Naive thymus-derived CD4-positive, alpha-beta T cell (primary cell): ENCODE measurements around the gene MMADHC. TPM values are rescaled to one million over a fixed set of nuclear protein-coding genes. Genes with fewer than 3 reads are reported as not detected.

ENCODE experiments used
- ATAC-seq: fragments of 150-1000 bp; cut with Tn5 transposase; 2 replicates; pipeline ENCODE4 v1.10.0; 2021; ENCODE audit warnings: mild to moderate bottlenecking, moderate library complexity
- CTCF ChIA-PET: fragments of 350-600 bp; sonication (Branson Sonifier 250); formaldehyde crosslinking; loops from one replicate; lab custom pipeline; 2021; ENCODE audit warnings: antibody characterized with exemption; lab: Charles Lee
- POLR2A ChIA-PET: fragments of 350-600 bp; sonication (Branson Sonifier 250); formaldehyde crosslinking; loops from one replicate; lab custom pipeline; 2021; ENCODE audit warnings: antibody characterized with exemption, inconsistent platforms; lab: Charles Lee
- DNase-seq, 9 donors: peaks; one replicate each; pipeline versions ENCODE4 v3.0.0 to v3.0.0-alpha.2; 2020 to 2022; ENCODE audit warnings: mixed read lengths in 1 of 9
- H3K27ac ChIP-seq: one replicate; pipeline ENCODE4 v1.7.0; 2013; ENCODE audit warnings: mild to moderate bottlenecking, low read depth, low read length, moderate library complexity
- H3K27me3 ChIP-seq, 2 donors: one replicate each; pipeline ENCODE4 v1.7.0; 2013; ENCODE audit warnings: low read length in 2 of 2, mild to moderate bottlenecking in 2 of 2, moderate library complexity in 2 of 2; ENCODE audit not compliant: control insufficient read depth in 2 of 2, insufficient read depth in 2 of 2
- H3K36me3 ChIP-seq, 3 experiments: 1 replicate in 2 of 3; 2 replicates in 1 of 3; pipeline ENCODE4 v1.7.0; 2013; ENCODE audit warnings: low read length in 3 of 3, mild to moderate bottlenecking in 3 of 3, moderate library complexity in 1 of 3; ENCODE audit not compliant: insufficient read depth in 3 of 3, control insufficient read depth in 2 of 3
- H3K4me1 ChIP-seq, 2 donors: one replicate each; pipeline ENCODE4 v1.7.0; 2013; ENCODE audit warnings: low read length in 2 of 2, mild to moderate bottlenecking in 2 of 2, moderate library complexity in 1 of 2; ENCODE audit not compliant: control insufficient read depth in 2 of 2, insufficient read depth in 2 of 2
- H3K4me3 ChIP-seq: 2 replicates; pipeline ENCODE4 v1.7.0; 2013; ENCODE audit warnings: mild to moderate bottlenecking, low read length
- H3K9me3 ChIP-seq, 3 experiments: 1 replicate in 2 of 3; 2 replicates in 1 of 3; pipeline ENCODE4 v1.7.0; 2013; ENCODE audit warnings: low read length in 3 of 3; ENCODE audit not compliant: control insufficient read depth in 2 of 3
- H3K27ac Mint-ChIP-seq, 9 donors: one replicate each; pipeline ENCODE4 v1.8.0; 2020 to 2022; ENCODE audit warnings: mixed read lengths in 9 of 9, mild to moderate bottlenecking in 8 of 9, moderate library complexity in 5 of 9, inconsistent platforms in 2 of 9
- H3K27me3 Mint-ChIP-seq, 5 donors: one replicate each; pipeline ENCODE4 v1.8.0; 2021 to 2022; ENCODE audit warnings: mixed read lengths in 5 of 5, mild to moderate bottlenecking in 1 of 5
- H3K36me3 Mint-ChIP-seq, 5 donors: one replicate each; pipeline ENCODE4 v1.8.0; 2020 to 2022; ENCODE audit warnings: mixed read lengths in 5 of 5, mild to moderate bottlenecking in 3 of 5, inconsistent platforms in 1 of 5
- H3K4me1 Mint-ChIP-seq, 7 donors: one replicate each; pipeline ENCODE4 v1.8.0; 2020 to 2022; ENCODE audit warnings: mixed read lengths in 7 of 7, mild to moderate bottlenecking in 3 of 7, inconsistent platforms in 1 of 7
- H3K4me3 Mint-ChIP-seq, 10 donors: one replicate each; pipeline ENCODE4 v1.8.0; 2020 to 2022; ENCODE audit warnings: mild to moderate bottlenecking in 10 of 10, mixed read lengths in 10 of 10, moderate library complexity in 6 of 10, inconsistent platforms in 2 of 10
- H3K9me3 Mint-ChIP-seq, 11 donors: one replicate each; pipeline ENCODE4 v1.8.0; 2020 to 2022; ENCODE audit warnings: mixed read lengths in 11 of 11, mild to moderate bottlenecking in 4 of 11, inconsistent platforms in 1 of 11, moderate library complexity in 1 of 11
- intact Hi-C, 2 donors: fragments of 100-400 bp; cut with micrococcal nuclease; formaldehyde crosslinking; loops; one replicate each; pipeline ENCODE4 v1.15.1; 2023
- polyA plus RNA-seq, 2 donors: library from polyadenylated mRNA; unstranded; fragments of 300-500 nt; fragmentation: Illumina TruSeq; gene quantifications; one replicate each; pipeline ENCODE4 v1.2.3, GENCODE V29; 2021
- total RNA-seq, 6 experiments: library from RNA in 5 of 6; stranded (reverse) in 5 of 6; gene quantifications; 1 replicate in 5 of 6; 2 replicates in 1 of 6; pipeline ENCODE4 v1.2.3 and lab custom pipeline; 2021 to 2026

Gene MMADHC
- total and polyA plus RNA-seq, 7 experiments from 2014 or later = 53.3 to 157 (median 68.5) TPM

- Histone ChIP-seq H3K27ac (no peak overlapping the region), H3K36me3 (no peaks in the 10 kb centered on the region), H3K4me1 (no peaks in the 10 kb centered on the region), H3K9me3 (no peaks in the 10 kb centered on the region), H3K27me3 (no peaks in the 10 kb centered on the region), H3K4me3 (no peak overlapping the region)
- Mint-ChIP-seq H3K27ac (no peak overlapping the region), H3K36me3 (no peaks in the 10 kb centered on the region), H3K27me3 (peaks cover 0 to 3% (median 0%) of the 10 kb centered on the region in 5 donors), H3K4me1 (peaks cover 0 to 15% (median 11%) of the 10 kb centered on the region in 7 donors), H3K9me3 (peaks cover 0 to 3% (median 0%) of the 10 kb centered on the region in 11 donors), H3K4me3 (no peak overlapping the region)
- DNase-seq = no peak
- no peak for ATAC-seq
- POLR2A ChIA-PET = no interaction called here
- intact Hi-C loops = no loop called here
- CTCF ChIA-PET = no interaction called here
These were observed 49.3 kb downstream of the MMADHC start for GRCh38 chr2:149538138-149538833.

- H3K4me1 ChIP-seq = no peaks in the 10 kb centered on the region
- DNase-seq (peak in 2 of 9 donors; percentile 3 to 4), ATAC-seq (no peak)
- Mint-ChIP-seq H3K9me3 (peaks cover 0 to 3% (median 0%) of the 10 kb centered on the region in 11 donors), H3K27me3 (peaks cover 0 to 3% (median 0%) of the 10 kb centered on the region in 5 donors), H3K4me3 (peak overlapping the region in 2 of 10 donors; percentile 9 to 22), H3K27ac (peak overlapping the region in 2 of 9 donors; percentile 14 to 71), H3K4me1 (peaks cover 0 to 15% (median 11%) of the 10 kb centered on the region in 7 donors), H3K36me3 (no peaks in the 10 kb centered on the region)
- CTCF ChIA-PET = interaction anchor here (0.6 kb wide), 1 partner anchor 834 kb away, joined by 4 read pairs; no protein-coding TSS in a partner anchor
- H3K27ac ChIP-seq = no peak overlapping the region
- no peaks in the 10 kb centered on the region for H3K36me3 ChIP-seq
- intact Hi-C loops = no loop called here
- POLR2A ChIA-PET = no interaction called here
- H3K9me3 ChIP-seq = no peaks in the 10 kb centered on the region
- no peaks in the 10 kb centered on the region for H3K27me3 ChIP-seq
- no peak overlapping the region for H3K4me3 ChIP-seq
These were observed 50.4 kb downstream of the MMADHC start for GRCh38 chr2:149537092-149537726.

- POLR2A ChIA-PET = no interaction called here
- H3K4me3 ChIP-seq = no peak overlapping the region
- no peak for ATAC-seq
These were observed 50.9 kb downstream of the MMADHC start for GRCh38 chr2:149536649-149537048.

GRCh38 chr2:149534674-149535073 is 52.9 kb downstream of the MMADHC start:
- Mint-ChIP-seq H3K27me3 (peaks cover 0 to 7% (median 3%) of the 10 kb centered on the region in 5 donors), H3K4me3 (no peak overlapping the region), H3K27ac (no peak overlapping the region), H3K36me3 (no peaks in the 10 kb centered on the region), H3K9me3 (peaks cover 0 to 3% (median 0%) of the 10 kb centered on the region in 11 donors), H3K4me1 (peaks cover 0 to 15% (median 11%) of the 10 kb centered on the region in 7 donors)
- no peaks in the 10 kb centered on the region for H3K27me3 ChIP-seq
- no peaks in the 10 kb centered on the region for H3K36me3 ChIP-seq
- POLR2A ChIA-PET = no interaction called here
- intact Hi-C loops = no loop called here
- H3K9me3 ChIP-seq = no peaks in the 10 kb centered on the region
- CTCF ChIA-PET = no interaction called here
- DNase-seq = no peak
- ATAC-seq = no peak
- H3K27ac ChIP-seq = no peak overlapping the region
- no peak overlapping the region for H3K4me3 ChIP-seq
- H3K4me1 ChIP-seq = no peaks in the 10 kb centered on the region

More at GRCh38 chr2:149536649-149537048, 50.9 kb downstream of the MMADHC start:
- H3K9me3 ChIP-seq = no peaks in the 10 kb centered on the region
- no peak for DNase-seq
- peaks cover 0 to 3% (median 0%) of the 10 kb centered on the region in 11 donors for H3K9me3 Mint-ChIP-seq
- H3K36me3 ChIP-seq = no peaks in the 10 kb centered on the region
- no peaks in the 10 kb centered on the region for H3K36me3 Mint-ChIP-seq
- H3K4me3 Mint-ChIP-seq = peak overlapping the region in 2 of 10 donors; percentile 22 to 31
- H3K27ac Mint-ChIP-seq = peak overlapping the region in 4 of 9 donors; percentile 14 to 71 (median 37)
- no peaks in the 10 kb centered on the region for H3K27me3 ChIP-seq
- H3K27ac ChIP-seq = no peak overlapping the region
- peaks cover 0 to 15% (median 11%) of the 10 kb centered on the region in 7 donors for H3K4me1 Mint-ChIP-seq
- H3K4me1 ChIP-seq = no peaks in the 10 kb centered on the region
- intact Hi-C loops = no loop called here
- peaks cover 0 to 3% (median 0%) of the 10 kb centered on the region in 5 donors for H3K27me3 Mint-ChIP-seq
- CTCF ChIA-PET = no interaction called here

- ChIA-PET CTCF (no interaction called here), POLR2A (no interaction called here)
These were observed 58.6 kb downstream of the MMADHC start for GRCh38 chr2:149528983-149529382.

GRCh38 chr2:149527998-149528755 is 59.4 kb downstream of the MMADHC start:
- DNase-seq = no peak
- Mint-ChIP-seq H3K27me3 (peaks cover 5 to 32% (median 28%) of the 10 kb centered on the region in 5 donors), H3K9me3 (peaks cover 0 to 20% (median 2%) of the 10 kb centered on the region in 11 donors), H3K4me1 (no peaks in the 10 kb centered on the region), H3K36me3 (peaks cover 0 to 10% (median 0%) of the 10 kb centered on the region in 5 donors), H3K27ac (no peak overlapping the region), H3K4me3 (no peak overlapping the region)
- ATAC-seq = no peak
- H3K27me3 ChIP-seq = no peaks in the 10 kb centered on the region
- no peaks in the 10 kb centered on the region for H3K9me3 ChIP-seq
- ChIA-PET POLR2A (no interaction called here), CTCF (no interaction called here)
- H3K4me1 ChIP-seq = no peaks in the 10 kb centered on the region
- intact Hi-C loops = no loop called here
- H3K36me3 ChIP-seq = no peaks in the 10 kb centered on the region
- H3K4me3 ChIP-seq = no peak overlapping the region
- H3K27ac ChIP-seq = no peak overlapping the region

More at GRCh38 chr2:149528983-149529382, 58.6 kb downstream of the MMADHC start:
- Mint-ChIP-seq H3K27me3 (peaks cover 5 to 33% (median 26%) of the 10 kb centered on the region in 5 donors), H3K27ac (no peak overlapping the region), H3K36me3 (peaks cover 0 to 10% (median 0%) of the 10 kb centered on the region in 5 donors), H3K4me1 (peaks cover 0 to 2% (median 0%) of the 10 kb centered on the region in 7 donors), H3K9me3 (peaks cover 0 to 12% (median 2%) of the 10 kb centered on the region in 11 donors), H3K4me3 (no peak overlapping the region)
- ATAC-seq (no peak), DNase-seq (no peak)
- no peaks in the 10 kb centered on the region for H3K9me3 ChIP-seq
- no peak overlapping the region for H3K27ac ChIP-seq
- no peaks in the 10 kb centered on the region for H3K27me3 ChIP-seq
- H3K36me3 ChIP-seq = no peaks in the 10 kb centered on the region
- H3K4me3 ChIP-seq = no peak overlapping the region
- intact Hi-C loops = no loop called here
- H3K4me1 ChIP-seq = no peaks in the 10 kb centered on the region
